C4-2B (cell line): ENCODE results near the gene PROSER3.

Source experiments
- ZFX ChIP-seq: fragments of 450-650 bp; IDR thresholded peaks from 2 replicates; pipeline ENCODE4 v1.6.1; 2017
- TF ChIP-seq, protein P1 (sequence below): fragments of 450-650 bp; conservative IDR thresholded peaks from 2 replicates; pipeline ENCODE4 v1.5.1; 2017; ENCODE audit warnings: mild to moderate bottlenecking

GRCh38 chr19:35745328-35746086 lies 12.5 kb upstream of the PROSER3 start, which contains the start of the genes PSENEN and U2AF1L4:
- TF ChIP-seq, protein P1, sequence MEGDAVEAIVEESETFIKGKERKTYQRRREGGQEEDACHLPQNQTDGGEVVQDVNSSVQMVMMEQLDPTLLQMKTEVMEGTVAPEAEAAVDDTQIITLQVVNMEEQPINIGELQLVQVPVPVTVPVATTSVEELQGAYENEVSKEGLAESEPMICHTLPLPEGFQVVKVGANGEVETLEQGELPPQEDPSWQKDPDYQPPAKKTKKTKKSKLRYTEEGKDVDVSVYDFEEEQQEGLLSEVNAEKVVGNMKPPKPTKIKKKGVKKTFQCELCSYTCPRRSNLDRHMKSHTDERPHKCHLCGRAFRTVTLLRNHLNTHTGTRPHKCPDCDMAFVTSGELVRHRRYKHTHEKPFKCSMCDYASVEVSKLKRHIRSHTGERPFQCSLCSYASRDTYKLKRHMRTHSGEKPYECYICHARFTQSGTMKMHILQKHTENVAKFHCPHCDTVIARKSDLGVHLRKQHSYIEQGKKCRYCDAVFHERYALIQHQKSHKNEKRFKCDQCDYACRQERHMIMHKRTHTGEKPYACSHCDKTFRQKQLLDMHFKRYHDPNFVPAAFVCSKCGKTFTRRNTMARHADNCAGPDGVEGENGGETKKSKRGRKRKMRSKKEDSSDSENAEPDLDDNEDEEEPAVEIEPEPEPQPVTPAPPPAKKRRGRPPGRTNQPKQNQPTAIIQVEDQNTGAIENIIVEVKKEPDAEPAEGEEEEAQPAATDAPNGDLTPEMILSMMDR = no peak
- TF ChIP-seq ZFX = no peak
